Neuronal stem cell (in vitro differentiated cells): ENCODE measurements around the gene CDK4.

Experiments
- DNase-seq: peaks from one replicate; pipeline ENCODE4 v3.0.0-alpha.2; 2013; ENCODE audit warnings: low spot score
- H2AFZ ChIP-seq: one replicate; pipeline ENCODE4 v1.6.1; 2013; ENCODE audit warnings: mild to moderate bottlenecking, low read length, inconsistent platforms
- H2AK5ac ChIP-seq: 2 replicates; pipeline ENCODE4 v1.6.1; 2013; ENCODE audit warnings: low read depth, mild to moderate bottlenecking, inconsistent platforms, low read length, moderate library complexity, mixed read lengths
- H2BK120ac ChIP-seq: 2 replicates; pipeline ENCODE4 v1.6.1; 2013; ENCODE audit warnings: low read depth, mild to moderate bottlenecking, inconsistent platforms, low read length, moderate library complexity, mixed read lengths
- H2BK12ac ChIP-seq: one replicate; pipeline ENCODE4 v1.6.1; 2013; ENCODE audit warnings: low read length, inconsistent platforms
- H2BK15ac ChIP-seq: 2 replicates; pipeline ENCODE4 v1.6.1; 2013; ENCODE audit warnings: mild to moderate bottlenecking, low read length, inconsistent platforms, mixed read lengths
- H2BK5ac ChIP-seq: one replicate; pipeline ENCODE4 v1.6.1; 2013; ENCODE audit warnings: inconsistent platforms, mild to moderate bottlenecking, low read length, moderate library complexity
- H3K14ac ChIP-seq: one replicate; pipeline ENCODE4 v1.6.1; 2013; ENCODE audit warnings: low read length, inconsistent platforms
- H3K18ac ChIP-seq: 2 replicates; pipeline ENCODE4 v1.6.1; 2013; ENCODE audit warnings: low read length, inconsistent platforms
- H3K23ac ChIP-seq: 2 replicates; pipeline ENCODE4 v1.6.1; 2013; ENCODE audit warnings: low read depth, mild to moderate bottlenecking, mixed read lengths, low read length, inconsistent platforms; ENCODE audit not compliant: poor library complexity
- H3K27ac ChIP-seq: replicated peaks from 3 replicates; pipeline ENCODE4 v1.5.1; 2013; ENCODE audit warnings: low read length, inconsistent platforms
- H3K27me3 ChIP-seq, 3 experiments: 2 replicates each; pipeline ENCODE4 v1.6.1; 2013; ENCODE audit warnings: low read length in 3 of 3, mild to moderate bottlenecking in 2 of 3, inconsistent platforms in 1 of 3, low read depth in 1 of 3, mixed read lengths in 1 of 3, moderate library complexity in 1 of 3; ENCODE audit not compliant: control insufficient read depth in 3 of 3, insufficient read depth in 3 of 3
- H3K36me3 ChIP-seq, 2 donors: replicated peaks in 1 of 2; 2 replicates each; pipeline ENCODE4 v1.6.1; 2013; ENCODE audit warnings: low read length in 2 of 2; ENCODE audit not compliant: control insufficient read depth in 2 of 2, insufficient read depth in 2 of 2
- H3K4ac ChIP-seq: 2 replicates; pipeline ENCODE4 v1.6.1; 2013; ENCODE audit warnings: inconsistent platforms, mild to moderate bottlenecking, low read length, moderate library complexity
- H3K4me1 ChIP-seq, 2 donors: 1 replicate in 1 of 2; 2 replicates in 1 of 2; pipeline ENCODE4 v1.6.1; 2013; ENCODE audit warnings: low read length in 2 of 2, low read depth in 1 of 2; ENCODE audit not compliant: control insufficient read depth in 2 of 2, insufficient read depth in 1 of 2
- H3K4me2 ChIP-seq: one replicate; pipeline ENCODE4 v1.6.1; 2013; ENCODE audit warnings: mild to moderate bottlenecking, low read length, inconsistent platforms; ENCODE audit not compliant: insufficient read depth, poor library complexity, severe bottlenecking
- H3K4me3 ChIP-seq, 2 donors: 2 replicates each; pipeline ENCODE4 v1.5.1; 2013; ENCODE audit warnings: low read length in 2 of 2, mild to moderate bottlenecking in 2 of 2, inconsistent platforms in 1 of 2, moderate library complexity in 1 of 2
- H3K79me1 ChIP-seq: one replicate; pipeline ENCODE4 v1.6.1; 2013; ENCODE audit warnings: low read depth, mild to moderate bottlenecking, inconsistent platforms, low read length, moderate library complexity
- H3K9ac ChIP-seq: one replicate; pipeline ENCODE4 v1.6.1; 2013; ENCODE audit warnings: mild to moderate bottlenecking, low read depth, low read length, inconsistent platforms; ENCODE audit not compliant: poor library complexity
- H3K9me3 ChIP-seq, 2 donors: replicated peaks in 1 of 2; 2 replicates each; pipeline versions ENCODE3 to v1.6.1; 2013; ENCODE audit warnings: low read length in 2 of 2, mild to moderate bottlenecking in 2 of 2, inconsistent platforms in 1 of 2, low read depth in 1 of 2, mixed read lengths in 1 of 2, moderate library complexity in 1 of 2; ENCODE audit not compliant: control insufficient read depth in 2 of 2, insufficient read depth in 1 of 2
- H4K8ac ChIP-seq: one replicate; pipeline ENCODE4 v1.6.1; 2013; ENCODE audit warnings: low read depth, mild to moderate bottlenecking, inconsistent platforms, low read length, moderate library complexity
- H4K91ac ChIP-seq: one replicate; pipeline ENCODE4 v1.6.1; 2013; ENCODE audit warnings: low read length, low read depth, mild to moderate bottlenecking, inconsistent platforms; ENCODE audit not compliant: poor library complexity
- WGBS, 2 donors: extraction: QIAGEN DNeasy Blood & Tissue Kit; methylation state at CpG; one replicate each; pipeline ENCODE4 v1.1.7; 2013; ENCODE audit warnings: missing lambda C conversion rate in 2 of 2, mixed read lengths in 1 of 2; ENCODE audit not compliant: insufficient read length in 2 of 2, insufficient replicate concordance in 1 of 2; ENCODE audit errors: extremely low coverage in 2 of 2; 5-methylcytosine and 5-hydroxymethylcytosine counted together

Gene CDK4

GRCh38 chr12:57735198-57735855 is 16.8 kb downstream of the CDK4 start:
- peak overlapping the region in 1 of 2 donors; percentile 33 for H3K4me3 ChIP-seq
- H3K18ac ChIP-seq, result no peak overlapping the region
- no peak overlapping the region for H2BK5ac ChIP-seq
- no peaks in the 10 kb centered on the region for H3K79me1 ChIP-seq
- H4K91ac ChIP-seq, result no peak overlapping the region
- peaks cover 3 to 92% (median 26%) of the 10 kb centered on the region in 3 experiments for H3K27me3 ChIP-seq
- peaks cover 0 to 35% of the 10 kb centered on the region in 2 donors for H3K36me3 ChIP-seq
- no peak overlapping the region for H3K27ac ChIP-seq
- no peak overlapping the region for H3K23ac ChIP-seq
- H2AK5ac ChIP-seq, result no peak overlapping the region
- DNase-seq, result no peak
- H3K4me2 ChIP-seq, result no peak overlapping the region
- no peak overlapping the region for H2BK15ac ChIP-seq
- H3K14ac ChIP-seq, result no peak overlapping the region
- peak overlapping the region; percentile 92 for H2AFZ ChIP-seq
- peaks cover 0 to 4% of the 10 kb centered on the region in 2 donors for H3K9me3 ChIP-seq
- H2BK120ac ChIP-seq, result no peak overlapping the region
- no peak overlapping the region for H2BK12ac ChIP-seq
- H3K9ac ChIP-seq, result no peak overlapping the region
- H3K4me1 ChIP-seq, result peaks cover 18 to 25% of the 10 kb centered on the region in 2 donors
- H3K4ac ChIP-seq, result no peak overlapping the region
- WGBS, 2 donors, result no CpG with 5 or more reads among the region's 8 CpGs
- no peak overlapping the region for H4K8ac ChIP-seq

GRCh38 chr12:57734591-57734990 is 17.5 kb downstream of the CDK4 start:
- H2BK120ac ChIP-seq, result no peak overlapping the region
- no peak overlapping the region for H2BK12ac ChIP-seq
- no CpG with 5 or more reads among the region's 4 CpGs for WGBS, 2 donors
- no peak overlapping the region for H3K4me3 ChIP-seq
- H3K4me1 ChIP-seq, result peaks cover 16 to 21% of the 10 kb centered on the region in 2 donors
- no peak overlapping the region for H2AFZ ChIP-seq
- H3K18ac ChIP-seq, result no peak overlapping the region
- no peaks in the 10 kb centered on the region for H3K79me1 ChIP-seq
- H2AK5ac ChIP-seq, result no peak overlapping the region
- H2BK5ac ChIP-seq, result no peak overlapping the region
- H4K91ac ChIP-seq, result no peak overlapping the region
- H3K36me3 ChIP-seq, result peaks cover 0 to 42% of the 10 kb centered on the region in 2 donors
- H3K27me3 ChIP-seq, result peaks cover 3 to 92% (median 26%) of the 10 kb centered on the region in 3 experiments
- DNase-seq, result no peak
- H4K8ac ChIP-seq, result no peak overlapping the region
- peaks cover 0 to 4% of the 10 kb centered on the region in 2 donors for H3K9me3 ChIP-seq
- no peak overlapping the region for H3K23ac ChIP-seq
- no peak overlapping the region for H3K14ac ChIP-seq
- no peak overlapping the region for H3K9ac ChIP-seq
- H3K27ac ChIP-seq, result no peak overlapping the region
- H2BK15ac ChIP-seq, result no peak overlapping the region
- H3K4me2 ChIP-seq, result no peak overlapping the region
- no peak overlapping the region for H3K4ac ChIP-seq

GRCh38 chr12:57733928-57734327 is 18.2 kb downstream of the CDK4 start:
- Histone ChIP-seq H4K8ac (no peak overlapping the region), H3K9ac (no peak overlapping the region), H3K4me3 (no peak overlapping the region), H4K91ac (no peak overlapping the region), H3K36me3 (peaks cover 0 to 46% of the 10 kb centered on the region in 2 donors), H3K27me3 (peaks cover 3 to 91% (median 22%) of the 10 kb centered on the region in 3 experiments), H2BK15ac (no peak overlapping the region), H2AK5ac (no peak overlapping the region), H2BK12ac (no peak overlapping the region), H2BK5ac (no peak overlapping the region), H3K27ac (no peak overlapping the region), H2AFZ (no peak overlapping the region), H3K18ac (no peak overlapping the region), H3K9me3 (peaks cover 0 to 4% of the 10 kb centered on the region in 2 donors), H2BK120ac (no peak overlapping the region), H3K4ac (no peak overlapping the region), H3K4me2 (no peak overlapping the region), H3K4me1 (peaks cover 10 to 14% of the 10 kb centered on the region in 2 donors), H3K23ac (no peak overlapping the region), H3K79me1 (no peaks in the 10 kb centered on the region), H3K14ac (no peak overlapping the region)
- no CpG with 5 or more reads among the region's 6 CpGs for WGBS, 2 donors
- DNase-seq, result no peak

GRCh38 chr12:57732726-57733593 is 19.1 kb downstream of the CDK4 start:
- Histone ChIP-seq H2BK120ac (no peak overlapping the region), H3K27me3 (peaks cover 3 to 94% (median 21%) of the 10 kb centered on the region in 3 experiments), H3K14ac (no peak overlapping the region), H3K9ac (peak overlapping the region; percentile 22), H3K18ac (no peak overlapping the region), H3K4me1 (peaks cover 10 to 14% of the 10 kb centered on the region in 2 donors), H3K27ac (no peak overlapping the region), H3K23ac (no peak overlapping the region), H2BK15ac (no peak overlapping the region), H2BK5ac (no peak overlapping the region), H3K36me3 (peaks cover 0 to 47% of the 10 kb centered on the region in 2 donors), H3K4ac (no peak overlapping the region), H3K4me3 (no peak overlapping the region), H3K79me1 (no peaks in the 10 kb centered on the region), H3K9me3 (peaks cover 0 to 4% of the 10 kb centered on the region in 2 donors), H4K91ac (no peak overlapping the region), H2AFZ (no peak overlapping the region), H4K8ac (no peak overlapping the region), H2AK5ac (no peak overlapping the region), H3K4me2 (no peak overlapping the region), H2BK12ac (no peak overlapping the region)
- no peak for DNase-seq
- WGBS, 2 donors, result no CpG with 5 or more reads among the region's 11 CpGs
